HG03565 (cell line): ENCODE measurements around the gene EDC3.
"Not testable (repeated sequence)": the region's sequence is repeated elsewhere in the genome, so short reads cannot be mapped to it uniquely, and the experiment has no call there.

Experiments used
- ATAC-seq: cut with Tn5 transposase; IDR thresholded peaks from one replicate; pipeline ENCODE4 v1.9.1; 2021; ENCODE audit warnings: mild to moderate bottlenecking, moderate library complexity; ENCODE audit not compliant: unreplicated experiment

EDC3 gene

GRCh38 chr15:74695597-74696397 is at the start of gene EDC3:
EDC3 (minus strand) TSS chr15:74696024; CDS start chr15:74675124, 20,900 bp downstream.
- peak; percentile 72 for ATAC-seq

GRCh38 chr15:74742422-74742821 is 46.6 kb upstream of the EDC3 start:
- no peak for ATAC-seq

- ATAC-seq: not testable (repeated sequence)
Measured at GRCh38 chr15:74738239-74738638, 42.4 kb upstream of the EDC3 start.

GRCh38 chr15:74735305-74735704 is 39.5 kb upstream of the EDC3 start:
- ATAC-seq: no peak

GRCh38 chr15:74733269-74733668 is 37.4 kb upstream of the EDC3 start:
- no peak for ATAC-seq

GRCh38 chr15:74732846-74733245 is 37.0 kb upstream of the EDC3 start:
- ATAC-seq: no peak

- ATAC-seq: no peak
Measured at GRCh38 chr15:74730619-74731316, 34.9 kb upstream of the EDC3 start.

GRCh38 chr15:74729372-74729771 is 33.5 kb upstream of the EDC3 start:
- not testable (repeated sequence) for ATAC-seq

- ATAC-seq: not testable (repeated sequence)
Measured at GRCh38 chr15:74728699-74729098, 32.9 kb upstream of the EDC3 start.

GRCh38 chr15:74727727-74728126 is 31.9 kb upstream of the EDC3 start:
- no peak for ATAC-seq

- ATAC-seq: no peak
Measured at GRCh38 chr15:74726774-74727164, 30.9 kb upstream of the EDC3 start.

- no peak for ATAC-seq
Measured at GRCh38 chr15:74725845-74726773, 30.3 kb upstream of the EDC3 start.

- no peak for ATAC-seq
Measured at GRCh38 chr15:74725225-74725774, 29.5 kb upstream of the EDC3 start, which contains the start of gene CYP1A1. CYP1A1 (minus strand) TSS chr15:74725528; CDS start chr15:74723097, 2,431 bp downstream.

- ATAC-seq: no peak
Measured at GRCh38 chr15:74724570-74725224, 28.9 kb upstream of the EDC3 start.

GRCh38 chr15:74723754-74724334 is 28.0 kb upstream of the EDC3 start:
- ATAC-seq: no peak

- ATAC-seq: no peak
Measured at GRCh38 chr15:74723187-74723586, 27.4 kb upstream of the EDC3 start.

GRCh38 chr15:74722591-74722990 is 26.8 kb upstream of the EDC3 start:
- ATAC-seq: no peak

- no peak for ATAC-seq
Measured at GRCh38 chr15:74716651-74717050, 20.8 kb upstream of the EDC3 start.

GRCh38 chr15:74712311-74712710 is 16.5 kb upstream of the EDC3 start:
- no peak for ATAC-seq
